ACHN (cell line): ENCODE data around the gene CADPS2.
A peak's percentile ranks its signal among the peaks of the same experiment; 100 is the strongest.

Source experiments
- DNase-seq: peaks from one replicate; pipeline ENCODE4 v3.0.0-alpha.2; 2015
- in situ Hi-C: cut with HindIII; loops from 2 replicates; pipeline ENCODE4 v1.10.0; 2017; ENCODE audit warnings: low sequenced_read_pairs, low pct_ligation_motif_present, low pct_unique_long_range_greater_than_20kb

Gene CADPS2

DNA sequence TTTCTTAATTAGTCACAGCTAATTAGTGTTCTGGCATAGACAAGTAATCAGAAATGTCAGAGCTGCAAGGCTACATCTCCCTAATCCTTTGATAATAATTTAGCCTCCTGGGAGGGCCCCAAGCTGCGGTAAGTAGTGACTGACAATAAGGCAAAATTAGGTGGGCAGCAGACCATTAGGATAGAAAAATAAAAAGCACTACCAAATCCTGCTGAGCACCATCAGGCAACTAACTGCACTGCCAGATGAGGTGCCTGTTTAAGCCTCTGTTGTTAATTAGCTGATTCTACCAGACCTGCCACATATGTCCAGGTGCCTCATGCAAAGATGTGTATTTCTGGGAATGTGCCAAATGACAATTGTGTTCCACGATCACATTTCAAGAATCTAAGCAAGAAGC, 549.2 kb downstream of the CADPS2 start:
- DNase-seq, result no peak
- in situ Hi-C loops, result no loop called here

DNA sequence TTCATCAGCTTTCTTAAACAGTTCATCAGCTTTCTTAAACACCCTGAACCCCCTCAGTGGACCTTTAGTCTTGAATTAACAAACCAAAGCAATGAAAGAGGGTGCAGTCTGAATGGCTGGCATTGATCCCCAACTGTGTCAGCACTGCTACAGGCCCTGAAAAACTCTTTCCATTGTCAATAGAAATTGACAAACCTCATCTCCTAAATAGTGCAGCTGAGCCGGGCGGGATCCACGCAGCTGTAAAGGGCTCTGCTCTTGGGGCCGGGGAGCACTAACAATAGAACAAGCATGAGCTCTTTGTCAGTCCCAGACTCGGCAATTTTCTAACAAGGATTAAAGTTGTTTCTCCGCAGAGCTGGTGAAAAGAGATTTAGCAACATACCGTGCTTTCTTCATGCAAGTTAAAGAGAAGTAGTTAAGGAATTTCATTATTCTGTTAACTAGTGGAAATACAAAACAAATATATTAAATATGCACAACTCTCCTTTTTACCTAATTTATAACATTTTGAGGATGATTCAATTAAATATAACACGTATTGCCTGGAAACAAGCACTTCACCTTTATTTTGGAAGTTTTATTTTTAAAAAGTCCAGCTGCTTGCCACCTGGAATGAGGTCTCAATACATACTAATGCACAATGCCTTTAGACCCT, 557.0 kb downstream of the CADPS2 start:
- in situ Hi-C loops, result no loop called here
- no peak for DNase-seq

DNA sequence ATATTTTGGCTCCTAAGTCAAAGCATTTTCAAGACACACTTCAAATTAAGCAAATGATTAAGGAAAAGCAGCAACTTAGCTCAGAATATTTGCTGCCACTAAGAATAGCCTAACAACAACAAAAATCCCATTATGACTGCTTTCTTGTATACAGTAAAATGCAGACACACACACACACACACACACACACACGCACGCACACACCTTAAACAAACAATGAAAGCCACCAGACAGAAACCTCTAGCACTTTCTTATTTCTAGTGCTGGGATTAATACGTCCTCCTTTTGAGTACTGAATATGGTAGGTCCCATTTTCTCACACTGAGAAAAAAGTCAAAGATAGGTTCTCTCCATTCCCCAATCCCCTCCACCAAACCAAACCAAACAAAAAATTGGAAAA, 558.3 kb downstream of the CADPS2 start:
- no peak for DNase-seq
- in situ Hi-C loops, result no loop called here

DNA sequence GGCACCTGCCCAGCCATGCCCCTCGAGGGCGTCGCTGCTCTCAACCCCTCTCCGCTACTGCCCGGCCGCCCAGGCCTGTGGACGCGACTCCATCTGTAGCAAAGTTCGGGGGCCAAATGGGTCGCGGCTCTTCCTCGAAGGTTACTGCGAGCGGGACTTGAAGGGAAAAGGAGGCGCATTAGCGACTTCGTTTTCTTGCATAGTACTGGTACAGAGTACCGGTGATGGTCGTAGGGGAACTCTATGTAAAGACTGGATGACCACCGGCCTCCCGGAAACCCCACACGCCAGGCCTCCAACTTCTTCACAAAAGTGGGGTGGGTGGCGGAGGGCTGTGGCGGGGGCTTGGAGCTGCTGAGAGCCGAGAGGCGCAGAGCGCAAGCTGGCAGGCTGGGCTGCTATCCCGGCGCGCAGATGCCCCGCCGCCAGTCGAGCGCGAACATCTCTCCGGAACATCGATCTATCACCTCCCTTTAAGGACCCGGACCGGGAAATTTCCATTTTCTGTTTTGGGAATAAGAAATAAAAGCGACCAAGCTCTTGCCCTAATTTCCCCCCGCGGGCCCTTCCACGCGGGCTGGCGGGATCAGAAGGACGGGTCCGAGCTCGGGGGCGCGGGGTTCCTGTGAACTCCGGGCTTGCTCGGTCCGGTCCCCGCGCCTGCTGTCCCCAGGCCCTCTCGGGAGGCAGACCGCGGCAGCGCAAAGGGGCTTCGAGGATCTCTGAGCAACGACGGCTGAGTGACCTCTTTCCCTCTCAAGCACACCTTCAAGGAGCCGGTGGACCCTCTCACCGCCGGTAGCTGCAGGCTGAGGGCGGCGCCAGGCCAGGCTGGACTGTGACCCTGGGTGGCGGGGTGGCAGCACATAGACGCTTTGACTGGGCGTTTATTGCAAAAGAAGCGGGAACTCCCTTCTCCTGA, 569.5 kb downstream of the CADPS2 start:
- no peak for DNase-seq
- in situ Hi-C loops, result no loop called here

DNA sequence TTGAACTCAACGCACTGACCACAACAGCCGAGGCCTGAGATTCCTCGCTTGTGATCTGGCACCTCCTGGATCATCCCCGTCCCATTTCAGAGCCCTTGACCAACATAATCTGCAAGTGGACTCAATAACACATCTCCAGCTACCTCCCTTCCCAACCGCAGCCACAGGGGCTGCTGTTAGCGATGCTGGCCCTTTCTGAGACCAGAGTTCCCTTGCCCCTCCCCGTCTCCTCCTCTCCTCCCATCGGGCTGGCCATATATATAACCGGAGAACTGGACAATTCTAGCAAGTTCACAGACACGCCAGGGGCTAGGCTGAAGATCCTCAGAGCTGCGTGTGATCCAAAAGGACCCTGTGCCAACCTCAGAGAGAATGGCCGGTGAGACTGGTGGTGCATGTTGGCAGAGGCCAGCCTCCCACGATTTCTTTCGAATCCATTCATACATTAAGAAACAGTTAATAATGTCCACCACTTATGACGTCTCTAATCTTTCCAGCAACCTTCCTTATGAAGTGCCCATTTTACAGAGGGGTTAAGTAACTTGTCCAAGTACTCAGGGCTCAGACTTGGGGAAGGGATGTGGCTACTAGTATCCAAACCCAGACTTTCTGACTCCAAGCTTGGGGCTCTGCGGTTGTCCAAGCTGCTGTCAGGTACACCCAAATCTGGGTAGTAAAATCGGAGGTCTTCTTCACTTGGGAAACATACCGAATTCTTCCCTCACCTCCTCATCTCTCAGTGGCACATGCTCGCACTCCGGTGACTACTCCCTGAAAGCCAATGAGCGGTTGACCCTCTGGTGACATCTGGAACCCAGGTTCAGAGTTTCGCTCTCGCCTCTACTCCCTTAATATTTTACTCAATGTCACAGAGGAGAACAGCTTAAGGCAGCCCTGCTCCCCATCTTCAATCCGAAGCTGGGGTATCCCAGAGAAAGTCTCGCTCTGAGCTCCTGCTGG, 570.5 kb downstream of the CADPS2 start:
- in situ Hi-C loops, result no loop called here
- no peak for DNase-seq

DNA sequence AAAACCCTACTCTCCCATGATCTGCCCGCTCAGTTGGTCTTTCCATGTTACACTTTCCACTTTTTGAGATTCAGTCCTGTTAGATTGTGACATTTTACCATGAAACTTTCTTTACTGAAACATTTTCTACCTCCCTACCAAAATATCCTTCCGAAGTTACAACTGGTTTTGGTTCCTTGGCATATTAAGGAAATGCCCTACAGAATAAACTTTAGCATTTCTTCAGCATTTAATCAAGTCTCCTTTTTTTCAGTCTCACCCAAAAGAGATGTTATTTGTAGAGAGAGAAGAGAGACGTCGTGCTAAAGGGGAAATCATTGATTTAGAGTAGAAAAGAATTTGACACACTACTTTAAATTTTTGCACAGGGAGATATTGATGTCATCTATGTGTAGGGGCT, 572.0 kb downstream of the CADPS2 start:
- in situ Hi-C loops, result no loop called here

DNA sequence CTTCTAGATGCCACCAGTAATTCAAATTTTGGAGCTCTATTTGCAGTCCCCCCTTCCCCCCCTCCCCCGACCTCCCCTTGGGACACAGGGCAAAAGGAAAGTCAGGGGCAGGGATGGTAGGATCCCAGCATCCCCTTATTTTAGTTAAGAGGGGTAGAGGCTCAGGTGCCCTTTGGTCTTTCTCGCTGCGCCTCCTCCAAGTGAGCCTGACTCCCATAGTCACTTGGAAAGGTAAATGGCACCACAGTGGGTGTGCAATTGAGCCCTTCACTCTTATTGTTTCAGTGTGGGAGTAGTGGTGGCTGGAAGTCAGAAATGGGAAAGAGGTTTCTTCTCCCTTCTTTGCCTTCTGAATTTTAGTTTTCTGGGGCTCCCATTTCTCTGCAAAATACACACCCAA, 573.5 kb downstream of the CADPS2 start:
- in situ Hi-C loops, result no loop called here
- DNase-seq, result no peak

More for the DNA sequence above, 572.0 kb downstream of the CADPS2 start:
- no peak for DNase-seq

DNA sequence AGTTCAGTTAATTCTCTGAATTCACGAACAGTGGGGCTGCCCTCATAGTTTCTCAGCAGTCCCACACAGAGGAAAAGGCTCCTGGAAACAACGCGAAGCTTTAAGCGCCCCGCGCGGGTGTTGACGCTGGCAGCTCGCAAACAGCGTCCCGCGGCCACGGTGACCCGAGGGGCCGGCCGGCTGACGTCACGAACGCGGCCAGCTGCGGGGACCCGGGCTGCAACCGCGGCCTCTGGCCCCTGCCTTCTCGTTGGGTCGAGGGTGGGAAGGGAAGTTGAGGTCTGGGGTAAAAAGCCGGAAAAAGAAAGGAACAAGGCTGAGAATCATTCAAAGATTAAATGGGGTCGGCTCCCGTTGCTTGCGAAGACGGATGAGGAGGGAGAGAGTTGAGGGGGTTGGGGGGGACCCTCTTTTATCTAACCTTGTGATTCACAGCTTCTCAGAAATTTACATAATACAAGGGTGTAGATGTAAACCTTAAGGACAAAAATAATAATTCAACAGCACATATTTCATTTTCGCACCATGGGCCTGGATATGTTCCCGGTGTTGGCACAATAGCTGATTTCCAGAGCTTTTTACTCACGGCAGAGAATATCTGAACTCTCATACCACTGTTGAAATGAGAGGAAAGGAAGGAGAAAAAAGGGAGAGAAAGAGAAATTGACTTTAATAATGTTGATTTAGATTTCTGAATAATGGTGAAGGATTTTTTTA, 574.4 kb downstream of the CADPS2 start:
- no peak for DNase-seq
- in situ Hi-C loops, result no loop called here

DNA sequence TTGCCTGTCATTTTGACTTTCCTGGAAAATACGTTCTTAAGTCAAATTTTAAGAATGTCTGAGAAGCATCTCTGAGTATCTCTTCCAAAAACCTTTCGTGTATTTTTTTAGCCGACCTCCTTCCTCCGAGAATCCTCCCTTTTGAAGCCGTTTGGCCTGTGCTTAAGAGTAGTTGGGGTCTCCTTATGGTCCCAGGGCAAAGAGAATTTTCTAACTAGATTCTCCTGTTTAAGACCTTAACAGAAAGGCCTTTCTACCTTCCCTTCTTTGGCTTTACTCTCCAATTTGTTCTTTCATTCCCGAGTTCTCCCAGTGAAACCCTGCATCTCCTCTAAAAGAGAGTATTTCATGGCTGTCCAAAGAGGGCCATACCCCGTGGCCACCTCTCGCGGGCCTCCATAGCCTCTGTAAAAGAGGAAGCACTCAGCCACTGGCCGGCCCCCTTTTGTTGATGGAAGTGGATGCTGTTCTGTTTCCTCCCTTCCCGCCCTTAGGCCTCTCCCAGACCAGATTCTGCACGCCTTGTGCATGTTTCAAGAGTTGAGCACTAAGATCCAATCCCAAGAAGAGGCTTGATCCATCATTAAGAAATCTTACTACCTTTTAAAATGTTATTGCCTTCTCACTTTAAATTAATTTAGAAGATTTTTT, 575.1 kb downstream of the CADPS2 start:
- in situ Hi-C loops, result no loop called here
- DNase-seq, result no peak

DNA sequence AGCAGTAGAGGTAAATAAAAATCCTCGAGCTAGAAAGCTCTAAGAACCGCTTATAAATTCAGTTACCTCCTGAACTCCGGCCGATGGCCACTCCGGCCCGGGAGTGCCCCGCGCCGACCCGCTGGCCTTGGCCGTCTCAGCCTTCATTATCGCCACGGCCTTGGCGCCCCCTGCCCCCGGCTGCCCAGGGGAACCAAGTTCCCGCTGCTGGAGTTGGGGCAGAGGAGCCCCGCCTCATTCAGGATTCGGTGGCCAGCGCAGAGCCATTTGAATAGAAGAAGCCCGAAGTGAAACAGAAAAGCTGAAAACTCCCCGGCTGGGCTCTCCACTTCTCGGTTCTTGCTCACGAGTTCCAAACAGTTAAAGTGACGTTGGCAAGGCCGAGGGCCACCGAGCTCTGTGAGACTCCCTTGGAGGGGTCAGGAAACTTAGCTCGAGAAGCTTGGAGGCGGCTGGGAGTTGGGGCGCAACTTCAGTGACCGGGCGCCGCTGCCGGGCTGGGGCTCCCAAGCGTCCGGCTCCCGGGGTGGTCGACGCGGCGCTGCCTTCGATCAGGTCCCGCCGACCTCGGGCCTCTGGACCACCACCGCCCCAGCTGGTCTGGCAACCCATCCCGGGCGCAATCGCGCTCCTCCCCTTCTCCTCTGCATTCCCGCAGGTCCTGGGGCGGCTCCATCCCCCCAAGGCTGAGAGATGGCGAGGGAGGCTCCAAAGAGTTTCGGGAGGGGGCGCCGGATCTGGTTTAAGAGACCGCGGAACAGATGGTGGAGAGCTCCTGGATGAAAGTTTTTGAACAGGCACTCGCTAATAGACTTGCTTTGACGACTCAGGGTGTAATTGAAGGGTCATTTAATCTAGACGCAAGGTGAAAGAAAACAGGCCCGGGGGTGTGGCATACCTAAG, 575.9 kb downstream of the CADPS2 start:
- in situ Hi-C loops, result no loop called here
- DNase-seq, result peak; percentile 50

DNA sequence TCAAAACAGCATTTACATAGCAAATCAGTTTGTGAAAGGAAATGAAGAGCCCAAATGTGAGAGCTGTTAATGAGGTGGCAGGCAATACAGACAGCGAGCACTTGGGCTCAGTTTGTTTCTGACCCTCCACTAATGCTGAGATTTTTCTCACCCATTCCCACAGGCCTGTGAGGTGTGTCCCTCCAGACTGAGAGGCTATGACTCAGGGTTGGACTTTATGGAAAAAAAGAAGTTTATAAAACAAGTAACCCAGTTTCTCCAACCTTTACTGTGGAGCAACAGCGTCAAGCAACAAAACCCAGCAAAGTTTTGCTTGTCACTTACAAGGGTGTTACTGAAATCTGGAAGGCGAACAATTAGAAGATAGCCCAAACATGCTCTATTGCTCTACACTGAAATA, 576.8 kb downstream of the CADPS2 start:
- in situ Hi-C loops, result no loop called here
- no peak for DNase-seq

DNA sequence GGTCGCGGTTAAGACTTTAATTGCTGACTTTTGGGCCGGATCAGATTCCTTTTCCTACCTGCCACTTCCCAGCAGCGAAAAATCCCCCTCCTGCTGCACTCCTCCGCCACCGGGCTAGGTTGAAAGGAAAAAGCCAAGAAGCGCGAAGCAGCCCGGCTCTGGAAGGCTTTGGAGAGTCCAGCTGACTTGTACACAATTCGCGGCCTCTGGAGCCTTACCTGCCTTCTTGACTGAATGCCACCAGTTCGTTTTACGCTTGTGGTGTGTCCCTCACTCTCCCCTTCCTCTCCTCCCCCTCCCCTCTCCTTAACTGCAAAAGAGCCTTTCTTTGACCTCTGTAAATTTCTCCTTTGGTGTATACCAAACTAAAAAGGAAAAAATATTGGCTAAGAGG, 579.0 kb downstream of the CADPS2 start:
- no peak for DNase-seq
- in situ Hi-C loops, result no loop called here

DNA sequence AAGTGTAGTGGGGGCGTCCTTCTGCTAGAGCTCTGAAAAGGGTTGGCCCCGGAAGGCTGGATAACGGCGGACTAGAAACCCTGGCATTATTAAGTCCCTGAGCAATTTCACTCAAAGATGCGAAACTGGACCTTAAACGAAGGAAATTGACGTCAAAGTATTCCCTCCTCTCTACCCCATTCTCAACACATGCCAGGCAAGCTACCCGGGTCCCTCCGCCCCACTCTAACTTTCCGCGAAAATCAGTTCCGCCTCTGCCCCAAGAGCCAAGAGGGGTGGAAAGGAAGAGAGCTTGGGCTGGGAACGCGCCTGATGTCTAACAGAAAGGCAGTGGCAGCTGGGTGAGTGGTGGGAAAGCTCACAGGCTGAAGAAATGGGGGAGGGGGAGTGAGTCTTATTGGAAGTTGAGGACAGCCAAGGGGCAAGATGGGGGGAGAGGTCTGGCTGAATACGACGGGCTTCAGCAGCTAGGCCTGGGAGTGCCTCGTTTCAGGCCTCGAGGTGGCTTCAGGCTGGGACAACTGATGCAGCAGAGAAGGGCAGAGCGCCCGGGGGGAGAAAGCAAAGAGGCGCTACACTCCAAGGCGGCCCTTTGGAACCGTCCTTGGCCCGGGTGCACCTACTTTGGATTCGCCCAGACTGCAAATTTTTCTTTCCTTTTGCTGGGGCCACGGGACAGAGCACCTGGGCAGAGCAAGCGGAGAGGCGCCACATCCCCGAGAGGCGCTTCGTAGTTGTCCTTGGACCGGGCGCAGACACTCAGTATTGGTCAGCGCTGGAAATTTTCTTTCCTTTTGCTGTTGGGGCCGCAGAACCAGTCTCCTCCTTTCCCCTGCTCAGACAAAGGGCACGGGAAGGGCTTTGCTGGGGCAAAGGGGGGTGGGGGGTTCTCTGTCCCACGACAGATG, 579.7 kb downstream of the CADPS2 start:
- DNase-seq, result no peak
- in situ Hi-C loops, result no loop called here

DNA sequence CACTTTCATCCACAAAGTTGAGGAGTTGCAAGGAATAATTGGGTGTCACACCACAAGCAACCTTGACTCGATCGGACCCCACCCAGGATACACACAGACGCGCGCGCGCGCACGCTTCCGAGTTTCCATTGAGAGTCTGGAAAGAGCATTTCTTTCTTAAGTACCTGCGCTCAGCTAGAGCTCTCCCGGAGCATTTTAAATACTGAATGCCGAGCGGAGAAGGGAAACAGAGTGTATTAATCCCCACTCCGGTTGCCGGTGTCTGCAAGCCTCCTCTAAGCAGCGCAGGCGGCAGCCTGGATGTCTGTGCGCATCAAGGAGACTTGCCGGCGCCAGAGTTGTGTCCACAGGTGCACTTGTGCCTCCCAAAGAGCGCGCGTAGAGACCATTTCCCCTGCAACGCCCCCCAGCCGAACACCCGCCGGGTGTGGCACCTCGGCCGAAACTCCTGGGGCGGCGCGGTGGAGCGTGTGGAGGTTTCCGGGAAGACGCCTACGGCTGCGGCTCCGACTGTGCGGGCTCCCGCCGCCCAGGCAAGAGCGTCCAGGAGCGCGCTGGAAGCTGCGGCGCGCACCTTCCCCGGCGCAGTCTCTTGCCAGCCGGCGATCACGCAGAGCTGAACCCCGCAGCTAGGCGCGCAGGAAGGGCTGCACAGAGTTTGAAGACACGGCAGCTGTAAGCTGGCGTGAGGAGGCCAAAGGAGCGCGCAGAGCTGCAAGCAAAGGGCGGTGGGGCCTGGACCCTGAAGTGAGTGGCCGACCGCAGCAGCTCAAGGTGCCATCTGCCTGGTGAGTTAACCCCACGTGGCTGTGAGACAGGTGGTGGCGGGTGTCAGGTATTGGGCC, 580.6 kb downstream of the CADPS2 start:
- DNase-seq, result peak; percentile 49
- in situ Hi-C loops, result no loop called here

DNA sequence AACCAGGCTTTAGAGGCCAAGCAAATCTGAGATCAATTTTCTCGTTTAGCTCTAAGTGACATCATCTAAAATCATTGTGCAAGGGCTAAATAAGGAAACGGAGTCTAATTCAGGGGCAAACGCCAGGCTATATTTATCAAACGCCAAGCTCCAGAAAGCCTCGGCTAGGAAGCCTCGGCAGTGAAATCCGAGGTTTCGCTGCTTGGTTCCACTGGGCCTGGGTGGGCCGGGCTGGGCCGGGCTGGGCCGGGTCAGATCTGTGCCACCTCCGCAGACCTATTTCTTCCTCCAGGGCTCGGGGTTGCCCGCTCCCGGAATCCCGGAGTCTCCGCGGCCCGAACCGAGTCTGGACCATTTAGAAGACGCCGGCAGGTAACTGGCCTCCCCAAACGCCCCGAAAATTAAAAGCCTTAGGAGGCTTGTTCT, 581.3 kb downstream of the CADPS2 start:
- peak; percentile 17 for DNase-seq
- in situ Hi-C loops, result no loop called here
